Heart left ventricle (tissue), 13 donors: ENCODE measurements around the gene HK2.

Source experiments
- CTCF ChIP-seq, 12 donors: fragments of 200-600 bp; sonication (generic) in 4 of 12; IDR thresholded peaks; one replicate each; pipeline versions ENCODE4 v1.5.0 to v1.8.0; 2018 to 2022; ENCODE audit warnings: antibody characterized with exemption in 12 of 12, mild to moderate bottlenecking in 5 of 12
- POLR2A ChIP-seq, 2 donors: fragments of 450-650 bp; IDR thresholded peaks; one replicate each; pipeline ENCODE4 v1.6.1; 2017; ENCODE audit warnings: antibody characterized with exemption in 2 of 2, mild to moderate bottlenecking in 2 of 2, moderate library complexity in 2 of 2
- donor health status: ischemic (EF 13 %, LVEDD 7.1; RV severe dilation, severe dysfunction).
- donor health status: DM: no; HTN: yes; CAD: no.
- donor health status: DM: no; HTN: no; CAD: no.
- donor health status: ischemic (EF 25% LVEDD 6.9; RV normal size, moderate dysfunction).
- donor health status: ischemic (EF 25% LVEDD 5.7; RV mildly dilated, moderate dysfunction).
- donor health status: ischemic (EF 35%, LVEDD 5.7; RV mildly dilated, moderate dysfunction).
- donor health status: nonischemic (EF 11% LVEDD 7.7; RV severe dilation, severe dysfunction).
- donor health status: DM: yes; HTN: yes; CAD: no.
- donor health status: PGD.
- donor health status: ischemic (EF 29% LVEDD 5.4; RV normal size, mild dysfunction).
- donor health status: nonischemic (EF 23%, LVEDD 6.1; RV moderate dilation, normal function).

GRCh38 chr2:74895001-74895400 is 61.1 kb downstream of the HK2 start:
- TF ChIP-seq CTCF (IDR thresholded peaks at IDR 0.05), result no peak
- no peak for TF ChIP-seq POLR2A (IDR thresholded peaks at IDR 0.05)
